Measurements from ENCODE around the gene BRPF1.

- TF ChIP-seq CTCF (IDR thresholded peaks at IDR 0.05) (no peak), ZFX (IDR thresholded peaks at IDR 0.05; ENCODE audit: borderline replicate concordance) (no peak)
These were observed 28.3 kb upstream of the BRPF1 start for GRCh38 chr3:9703240-9703639.

Data from 22Rv1 (cell line).